K562 (cell line): ENCODE results near the gene OPA3. TPM values are rescaled to one million over a fixed set of nuclear protein-coding genes. Genes with fewer than 3 reads are reported as not detected.

Source experiments
- ATAC-seq: fragments of 200-7000 bp; cut with Tn5 transposase; 3 replicates; pipeline ENCODE4 v1.9.1; 2020; ENCODE audit warnings: moderate library complexity
- BruUV-seq: library from RNA; stranded (reverse); fragments of 400-500 nt; replicated peaks from 2 replicates; lab custom pipeline; 2021; lab: Mats Ljungman, UMichigan
- CTCF ChIA-PET: fragments of 300-600 bp; formaldehyde crosslinking; extraction: SDS; loops from one replicate; lab custom pipeline; 2021; ENCODE audit warnings: low intra/inter-chr PET ratio; lab: Yijun Ruan, JAX
- POLR2A ChIA-PET: fragments of 300-600, 350-650 bp; sonication (Branson Sonifier 250); formaldehyde crosslinking; extraction: SDS; loops from one replicate; lab custom pipeline; 2021; ENCODE audit warnings: antibody characterized with exemption, inconsistent platforms; lab: Yijun Ruan, JAX
- DNase-seq, 4 experiments: peaks; one replicate each; pipeline versions ENCODE4 v3.0.0 to v3.0.0-alpha.2; 2011 to 2018; ENCODE audit warnings: low spot score in 3 of 4, mixed read lengths in 3 of 4; ENCODE audit errors: extremely low read depth in 1 of 4
- FAIRE-seq: peaks from 2 replicates; lab custom pipeline; 2011; peaks lifted over from hg19 to GRCh38; lab: Jason Lieb, UNC
- H2AFZ ChIP-seq: 2 replicates; pipeline ENCODE4 v1.6.0; 2011; ENCODE audit warnings: low read depth, low read length, control low read depth, inconsistent platforms
- H3K27ac ChIP-seq: fragments of 200-600 bp; 3 replicates; pipeline ENCODE4 v1.8.0; 2011; ENCODE audit warnings: low read depth, mild to moderate bottlenecking, control low read depth, inconsistent platforms, low read length, moderate library complexity, mixed read lengths; ENCODE audit errors: extremely low read depth
- H3K27me3 ChIP-seq, 2 experiments: fragments of 300-600 bp in 1 of 2; 2 replicates in 1 of 2; 3 replicates in 1 of 2; pipeline versions ENCODE4 v1.6.0 to v1.8.0; 2011; ENCODE audit warnings: inconsistent platforms in 2 of 2, low read length in 2 of 2, mild to moderate bottlenecking in 1 of 2, mixed read lengths in 1 of 2, moderate library complexity in 1 of 2; ENCODE audit not compliant: control insufficient read depth in 2 of 2, insufficient read depth in 2 of 2
- H3K36me3 ChIP-seq: fragments of 300-600 bp; 3 replicates; pipeline ENCODE4 v1.8.0; 2011; ENCODE audit warnings: mild to moderate bottlenecking, low read length, inconsistent platforms; ENCODE audit not compliant: control insufficient read depth, insufficient read depth
- H3K4me1 ChIP-seq, 2 experiments: fragments of 200-600 bp in 1 of 2; replicated peaks in 1 of 2; 2 replicates in 1 of 2; 3 replicates in 1 of 2; pipeline versions ENCODE4 v1.5.1 to v1.8.0; 2011; ENCODE audit warnings: inconsistent platforms in 2 of 2, low read length in 2 of 2, mild to moderate bottlenecking in 1 of 2, mixed read lengths in 1 of 2, moderate library complexity in 1 of 2; ENCODE audit not compliant: control insufficient read depth in 2 of 2, insufficient read depth in 2 of 2
- H3K4me2 ChIP-seq: 2 replicates; pipeline ENCODE4 v1.6.1; 2011; ENCODE audit warnings: low read length, control low read depth, inconsistent platforms, mixed read lengths; ENCODE audit not compliant: insufficient read depth
- H3K4me3 ChIP-seq: fragments of 200-600 bp; sonication (generic), shearing (Covaris generic); 2 replicates; pipeline ENCODE4 v1.5.1; 2016; ENCODE audit warnings: control low read depth, inconsistent platforms
- H3K79me2 ChIP-seq: fragments of 200-600 bp; 3 replicates; pipeline ENCODE4 v1.8.0; 2011; ENCODE audit warnings: low read length, inconsistent platforms; ENCODE audit not compliant: control insufficient read depth, insufficient read depth
- H3K9ac ChIP-seq, 2 experiments: 2 replicates each; pipeline versions ENCODE4 v1.6.0 to v1.6.1; 2011; ENCODE audit warnings: low read depth in 2 of 2, low read length in 2 of 2, control low read depth in 1 of 2, inconsistent platforms in 1 of 2, mild to moderate bottlenecking in 1 of 2, mixed read lengths in 1 of 2; ENCODE audit not compliant: insufficient read depth in 1 of 2
- H3K9me1 ChIP-seq: one replicate; pipeline ENCODE4 v1.6.0; 2011; ENCODE audit warnings: inconsistent platforms, mild to moderate bottlenecking, low read length, moderate library complexity; ENCODE audit not compliant: control insufficient read depth, insufficient read depth
- H3K9me3 ChIP-seq: replicated peaks from 2 replicates; pipeline ENCODE4 v1.5.1; 2011; ENCODE audit warnings: low read depth, low read length, inconsistent platforms; ENCODE audit not compliant: control insufficient read depth, insufficient read depth
- H4K20me1 ChIP-seq: replicated peaks from 2 replicates; pipeline ENCODE4 v1.6.1; 2011; ENCODE audit warnings: low read length, inconsistent platforms, mixed read lengths; ENCODE audit not compliant: control insufficient read depth, insufficient read depth
- BCOR ChIP-seq: fragments of 450-650 bp; IDR thresholded peaks from 2 replicates; pipeline ENCODE4 v1.6.1; 2016
- FOXP1 ChIP-seq: sonication (generic); formaldehyde crosslinking; IDR thresholded peaks from 2 replicates; pipeline ENCODE4 v1.8.0; 2022; ENCODE audit warnings: mild to moderate bottlenecking, missing genetic modification reagents
- NCOA6 ChIP-seq: fragments of 450-650 bp; IDR thresholded peaks from 2 replicates; pipeline ENCODE4 v1.6.1; 2017; ENCODE audit warnings: mild to moderate bottlenecking
- POLR2A ChIP-seq: fragments of 450-650 bp; conservative IDR thresholded peaks from 2 replicates; pipeline ENCODE4 v1.6.1; 2016
- TGIF2 ChIP-seq: sonication (generic); formaldehyde crosslinking; IDR thresholded peaks from 2 replicates; pipeline ENCODE4 v1.8.1; 2022; ENCODE audit warnings: mild to moderate bottlenecking, missing genetic modification reagents, moderate library complexity
- ZNF699 ChIP-seq: fragments of 250-450 bp; sonication (Bioruptor Pico); IDR thresholded peaks from 2 replicates; pipeline ENCODE4 v1.8.0; 2021; ENCODE audit warnings: mild to moderate bottlenecking, moderate library complexity; ENCODE audit not compliant: insufficient replicate concordance
- ZNF785 ChIP-seq: fragments of 250-450 bp; sonication (Bioruptor Pico); IDR thresholded peaks from 2 replicates; pipeline ENCODE4 v1.4.0; 2020; ENCODE audit warnings: mild to moderate bottlenecking
- WGBS: fragments of 100-300 bp; shearing (Covaris generic); methylation state at CpG from one replicate; pipeline ENCODE4 v1.1.6; 2016; ENCODE audit warnings: low coverage, mixed read lengths; ENCODE audit not compliant: insufficient coverage; ENCODE audit errors: missing lambda C conversion rate; 5-methylcytosine and 5-hydroxymethylcytosine counted together
- in situ Hi-C: fragments of 300-500 bp; cut with MboI; formaldehyde crosslinking; loops from 4 replicates; pipeline ENCODE4 v1.15.0; 2018; ENCODE audit warnings: inconsistent platforms, mixed read lengths
- intact Hi-C: fragments of 100-400 bp; cut with micrococcal nuclease; formaldehyde crosslinking; loops from 2 replicates; pipeline ENCODE4 v1.14.2; 2022
- polyA plus RNA-seq, 8 experiments: library from polyadenylated mRNA; depleted of rRNA in 4 of 8; stranded (reverse) in 5 of 8; unstranded in 3 of 8; fragments of >200 nt; fragmentation: Nextera tagmentation in 2 of 8; fragmentation: Illumina TruSeq in 1 of 8; extraction: Ambion mirVana in 2 of 8; extraction: Trizol in 1 of 8; gene quantifications; 2 replicates each; pipeline versions ENCODE4 v1.2.1 to v1.2.3, GENCODE V29; 2011 to 2014; ENCODE audit warnings: inconsistent platforms in 1 of 8, missing spikeins in 1 of 8
- total RNA-seq, 7 experiments: library from RNA; depleted of rRNA in 6 of 7; stranded (reverse); fragments of >200 nt in 6 of 7; fragmentation: Illumina TruSeq in 2 of 7; extraction: Trizol in 2 of 7; gene quantifications; 2 replicates each; pipeline versions ENCODE4 v1.2.1 to v1.2.3, GENCODE V29; 2011 to 2021; ENCODE audit warnings: low replicate concordance in 1 of 7
- TF ChIP-seq, protein P1 (sequence below), 2 experiments: fragments of 450-650 bp in 1 of 2; sonication (generic) in 1 of 2; formaldehyde crosslinking in 1 of 2; IDR thresholded peaks; 2 replicates each; pipeline versions ENCODE4 v1.7.1 to v1.9.0; 2016 to 2022; ENCODE audit warnings: inconsistent platforms in 1 of 2, mild to moderate bottlenecking in 1 of 2, missing genetic modification reagents in 1 of 2
- TF ChIP-seq, protein P2 (sequence below): sonication (generic); formaldehyde crosslinking; IDR thresholded peaks from 2 replicates; pipeline ENCODE4 v1.8.0; 2023; ENCODE audit warnings: mild to moderate bottlenecking, missing genetic modification reagents

Gene OPA3
- total and polyA plus RNA-seq, 9 of the 15 experiments (the other 6 are each of a cell fraction or from before 2014, with no cell fraction given) = 1.4 to 18.8 (median 9.0) TPM

DNA sequence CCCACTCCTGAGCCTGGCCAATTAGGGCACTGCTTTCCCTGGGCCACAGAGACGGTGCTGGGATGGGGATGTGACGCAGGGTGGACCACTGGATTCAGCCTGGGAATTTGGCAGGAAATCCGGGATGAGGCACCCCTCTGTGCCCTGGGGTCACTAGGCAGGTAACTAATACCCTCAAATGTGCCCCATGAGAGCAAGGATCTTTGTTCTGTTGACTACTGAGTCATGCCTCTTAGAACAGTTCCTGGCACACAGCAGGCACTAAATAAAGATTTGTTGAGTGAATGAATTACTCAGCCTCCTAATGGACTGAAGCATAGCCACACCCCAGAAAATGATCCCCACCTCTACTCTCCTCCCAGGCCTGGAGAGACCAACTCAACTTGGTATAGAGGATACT is 15.9 kb downstream of the OPA3 start:
- no TSS peak for BruUV-seq
- peak in 1 of 4 experiments; percentile 2 for DNase-seq
- ATAC-seq = no peak
- Histone ChIP-seq H3K27me3 (no peaks in the 10 kb centered on the region), H3K4me3 (no peak overlapping the region), H3K79me2 (peaks cover 39% of the 10 kb centered on the region), H3K9me3 (no peaks in the 10 kb centered on the region), H3K4me2 (no peak overlapping the region), H3K4me1 (peaks cover 4 to 6% of the 10 kb centered on the region in 2 experiments; a peak in 2 of 5 replicates), H3K9me1 (no peaks in the 10 kb centered on the region), H2AFZ (no peak overlapping the region), H3K36me3 (peaks cover 10% of the 10 kb centered on the region; the same call in 1 of the 3 replicates), H3K27ac (no peak overlapping the region), H3K9ac (peak overlapping the region in 1 of 2 experiments; percentile 41; a peak in 1 of 4 replicates), H4K20me1 (no peaks in the 10 kb centered on the region)
- ChIA-PET CTCF (interaction anchor here (1.0 kb wide), 1 partner anchor 45 kb away, joined by 3 read pairs; no protein-coding TSS in a partner anchor), POLR2A (interaction anchor here (1.0 kb wide), 1 partner anchor 8 kb away, joined by 5 read pairs; no protein-coding TSS in a partner anchor)
- 78% methylated on average over 3 of the region's 3 CpGs for WGBS
- intact Hi-C loops (no loop called here), in situ Hi-C loops (no loop called here)
- FAIRE-seq = no peak
- no peak for TF ChIP-seq BCOR
- TF ChIP-seq POLR2A = no peak
- TF ChIP-seq ZNF699 (CRISPR knock-in tag) = no peak
- TF ChIP-seq, protein P1, sequence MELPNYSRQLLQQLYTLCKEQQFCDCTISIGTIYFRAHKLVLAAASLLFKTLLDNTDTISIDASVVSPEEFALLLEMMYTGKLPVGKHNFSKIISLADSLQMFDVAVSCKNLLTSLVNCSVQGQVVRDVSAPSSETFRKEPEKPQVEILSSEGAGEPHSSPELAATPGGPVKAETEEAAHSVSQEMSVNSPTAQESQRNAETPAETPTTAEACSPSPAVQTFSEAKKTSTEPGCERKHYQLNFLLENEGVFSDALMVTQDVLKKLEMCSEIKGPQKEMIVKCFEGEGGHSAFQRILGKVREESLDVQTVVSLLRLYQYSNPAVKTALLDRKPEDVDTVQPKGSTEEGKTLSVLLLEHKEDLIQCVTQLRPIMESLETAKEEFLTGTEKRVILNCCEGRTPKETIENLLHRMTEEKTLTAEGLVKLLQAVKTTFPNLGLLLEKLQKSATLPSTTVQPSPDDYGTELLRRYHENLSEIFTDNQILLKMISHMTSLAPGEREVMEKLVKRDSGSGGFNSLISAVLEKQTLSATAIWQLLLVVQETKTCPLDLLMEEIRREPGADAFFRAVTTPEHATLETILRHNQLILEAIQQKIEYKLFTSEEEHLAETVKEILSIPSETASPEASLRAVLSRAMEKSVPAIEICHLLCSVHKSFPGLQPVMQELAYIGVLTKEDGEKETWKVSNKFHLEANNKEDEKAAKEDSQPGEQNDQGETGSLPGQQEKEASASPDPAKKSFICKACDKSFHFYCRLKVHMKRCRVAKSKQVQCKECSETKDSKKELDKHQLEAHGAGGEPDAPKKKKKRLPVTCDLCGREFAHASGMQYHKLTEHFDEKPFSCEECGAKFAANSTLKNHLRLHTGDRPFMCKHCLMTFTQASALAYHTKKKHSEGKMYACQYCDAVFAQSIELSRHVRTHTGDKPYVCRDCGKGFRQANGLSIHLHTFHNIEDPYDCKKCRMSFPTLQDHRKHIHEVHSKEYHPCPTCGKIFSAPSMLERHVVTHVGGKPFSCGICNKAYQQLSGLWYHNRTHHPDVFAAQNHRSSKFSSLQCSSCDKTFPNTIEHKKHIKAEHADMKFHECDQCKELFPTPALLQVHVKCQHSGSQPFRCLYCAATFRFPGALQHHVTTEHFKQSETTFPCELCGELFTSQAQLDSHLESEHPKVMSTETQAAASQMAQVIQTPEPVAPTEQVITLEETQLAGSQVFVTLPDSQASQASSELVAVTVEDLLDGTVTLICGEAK (IDR thresholded peaks at IDR 0.05) = 0 out of 2 replicates have a peak, but pooled peaks have one; percentile 45
- TF ChIP-seq, protein P1 (CRISPR knock-in tag; IDR thresholded peaks at IDR 0.05) = no peak
- TF ChIP-seq TGIF2 (CRISPR knock-in tag) = no peak
- no peak for TF ChIP-seq ZNF785 (CRISPR knock-in tag)
- TF ChIP-seq, protein P2, sequence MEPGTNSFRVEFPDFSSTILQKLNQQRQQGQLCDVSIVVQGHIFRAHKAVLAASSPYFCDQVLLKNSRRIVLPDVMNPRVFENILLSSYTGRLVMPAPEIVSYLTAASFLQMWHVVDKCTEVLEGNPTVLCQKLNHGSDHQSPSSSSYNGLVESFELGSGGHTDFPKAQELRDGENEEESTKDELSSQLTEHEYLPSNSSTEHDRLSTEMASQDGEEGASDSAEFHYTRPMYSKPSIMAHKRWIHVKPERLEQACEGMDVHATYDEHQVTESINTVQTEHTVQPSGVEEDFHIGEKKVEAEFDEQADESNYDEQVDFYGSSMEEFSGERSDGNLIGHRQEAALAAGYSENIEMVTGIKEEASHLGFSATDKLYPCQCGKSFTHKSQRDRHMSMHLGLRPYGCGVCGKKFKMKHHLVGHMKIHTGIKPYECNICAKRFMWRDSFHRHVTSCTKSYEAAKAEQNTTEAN (CRISPR knock-in tag) = no peak
- TF ChIP-seq NCOA6 = no peak
- no peak for TF ChIP-seq FOXP1
